ENCODE results near the gene CTXN1.
"Not testable (repeated sequence)": the region's sequence is repeated elsewhere in the genome, so short reads cannot be mapped to it uniquely, and the experiment has no call there.

CTXN1 gene

DNA sequence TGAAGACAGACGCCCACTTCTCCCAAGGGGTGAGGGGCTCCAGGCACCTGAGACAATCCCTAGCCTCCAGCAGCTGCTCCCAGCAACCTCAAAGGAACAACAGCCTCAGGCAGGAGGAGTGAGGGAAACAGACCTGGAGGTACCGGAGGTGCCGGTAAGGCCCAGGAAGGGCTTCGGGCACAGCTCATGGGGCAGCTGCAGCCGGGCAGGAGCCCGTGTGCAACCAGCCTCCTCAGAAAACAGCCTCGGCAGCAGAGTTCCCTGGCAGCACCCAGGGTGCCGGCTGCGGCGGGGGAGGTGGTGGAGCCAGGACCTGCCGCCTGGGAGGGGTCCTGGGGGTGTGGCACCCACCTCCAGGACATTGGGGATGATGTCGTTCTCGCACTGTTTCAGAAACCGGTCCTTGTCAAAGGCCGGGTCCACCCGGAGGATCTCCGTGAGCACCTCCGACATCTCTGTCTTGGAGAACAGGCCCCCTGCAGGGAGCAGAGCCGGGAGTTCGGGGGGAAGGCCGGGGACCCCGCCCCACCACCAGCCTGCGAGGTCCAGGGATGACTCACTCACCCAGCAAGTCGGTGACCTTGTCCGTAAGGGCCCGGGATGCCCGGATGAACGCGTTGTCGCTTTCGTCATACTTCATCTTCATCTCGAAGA, 6.5 kb upstream of the CTXN1 start:
- WGBS (ENCODE audit: insufficient coverage, insufficient read length): no CpG with 5 or more reads among the region's 32 CpGs
- H3K27ac ChIP-seq (ENCODE audit: low read length): no peak overlapping the region
- no peaks in the 10 kb centered on the region for H3K27me3 ChIP-seq (ENCODE audit: control insufficient read depth, insufficient read depth, low read length)
- H3K4me3 ChIP-seq (ENCODE audit: low read length): no peak overlapping the region
- peaks cover 53% of the 10 kb centered on the region for H3K36me3 ChIP-seq (ENCODE audit: control insufficient read depth, insufficient read depth, low read length)
- no peak for DNase-seq (ENCODE audit: low read depth, low spot score)
- no peaks in the 10 kb centered on the region for H3K9me3 ChIP-seq (ENCODE audit: control insufficient read depth, insufficient read depth, low read length)
- H3K4me1 ChIP-seq (ENCODE audit: control insufficient read depth, insufficient read depth, low read length): 0 out of 2 replicates have a peak, but pooled peaks cover 1% of the 10 kb centered on the region

DNA sequence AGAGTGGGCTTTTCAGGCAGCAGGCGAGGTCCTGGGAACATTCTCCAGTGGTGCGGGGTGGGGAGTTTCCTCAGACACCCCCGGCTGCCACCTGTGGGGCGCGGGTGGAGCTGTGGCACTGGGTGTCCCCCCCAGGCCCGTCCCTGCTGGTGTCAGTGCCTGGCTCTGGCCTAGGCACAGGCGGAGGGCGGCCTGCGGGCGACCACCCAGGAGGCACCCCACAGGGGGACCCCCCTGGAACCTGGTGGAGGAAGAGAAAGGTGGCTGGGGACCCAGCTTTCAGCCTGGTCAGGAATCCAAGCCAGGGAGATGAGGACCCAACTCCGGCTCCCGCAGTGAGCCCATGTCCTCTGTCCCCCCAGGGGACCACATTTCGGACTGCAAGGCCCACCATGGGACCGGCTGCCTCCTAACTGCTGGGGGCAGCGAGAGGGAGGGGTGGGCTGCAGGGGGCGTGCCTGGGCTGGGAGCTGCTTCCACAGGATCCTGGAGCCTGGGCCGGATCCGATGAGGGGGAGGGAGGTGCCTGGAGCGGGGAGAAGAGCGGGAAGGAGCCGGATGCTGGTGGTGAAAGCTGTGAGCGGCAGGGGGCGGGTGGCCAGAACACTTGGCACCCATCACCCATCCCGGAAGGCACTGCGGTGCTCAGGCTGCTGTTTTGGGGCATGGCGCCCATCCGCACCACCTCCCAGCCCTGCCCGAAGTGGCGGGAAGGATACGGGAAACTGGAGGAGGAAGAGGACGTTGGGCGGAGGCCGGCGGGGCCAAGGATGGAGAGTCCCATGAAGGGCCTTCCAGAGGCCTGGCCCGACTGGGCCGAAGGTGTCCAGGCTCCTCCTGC, 5.5 kb upstream of the CTXN1 start:
- no peak overlapping the region for H3K4me3 ChIP-seq (ENCODE audit: low read length)
- 0 out of 2 replicates have a peak, but pooled peaks cover 1% of the 10 kb centered on the region for H3K4me1 ChIP-seq (ENCODE audit: control insufficient read depth, insufficient read depth, low read length)
- no peak overlapping the region for H3K27ac ChIP-seq (ENCODE audit: low read length)
- H3K9me3 ChIP-seq (ENCODE audit: control insufficient read depth, insufficient read depth, low read length): no peaks in the 10 kb centered on the region
- H3K27me3 ChIP-seq (ENCODE audit: control insufficient read depth, insufficient read depth, low read length): no peaks in the 10 kb centered on the region
- no CpG with 5 or more reads among the region's 36 CpGs for WGBS (ENCODE audit: insufficient coverage, insufficient read length)
- H3K36me3 ChIP-seq (ENCODE audit: control insufficient read depth, insufficient read depth, low read length): peaks cover 51% of the 10 kb centered on the region
- DNase-seq (ENCODE audit: low read depth, low spot score): no peak

- H3K4me3 ChIP-seq (ENCODE audit: low read length): no peak overlapping the region
- H3K9me3 ChIP-seq (ENCODE audit: control insufficient read depth, insufficient read depth, low read length): no peaks in the 10 kb centered on the region
- H3K27ac ChIP-seq (ENCODE audit: low read length): no peak overlapping the region
- WGBS (ENCODE audit: insufficient coverage, insufficient read length): no CpG with 5 or more reads among the region's 7 CpGs
- H3K36me3 ChIP-seq (ENCODE audit: control insufficient read depth, insufficient read depth, low read length): peaks cover 49% of the 10 kb centered on the region
- DNase-seq (ENCODE audit: low read depth, low spot score): no peak
- 0 out of 2 replicates have a peak, but pooled peaks cover 3% of the 10 kb centered on the region for H3K4me1 ChIP-seq (ENCODE audit: control insufficient read depth, insufficient read depth, low read length)
- no peaks in the 10 kb centered on the region for H3K27me3 ChIP-seq (ENCODE audit: control insufficient read depth, insufficient read depth, low read length)
Observed at GRCh38 chr19:7930765-7931164, 4.8 kb upstream of the CTXN1 start.

- H3K4me3 ChIP-seq (ENCODE audit: low read length); H3K4me1 ChIP-seq (ENCODE audit: control insufficient read depth, insufficient read depth, low read length); H3K9me3 ChIP-seq (ENCODE audit: control insufficient read depth, insufficient read depth, low read length); DNase-seq (ENCODE audit: low read depth, low spot score); H3K27ac ChIP-seq (ENCODE audit: low read length); H3K27me3 ChIP-seq (ENCODE audit: control insufficient read depth, insufficient read depth, low read length): not testable (repeated sequence)
- H3K36me3 ChIP-seq (ENCODE audit: control insufficient read depth, insufficient read depth, low read length): peaks cover 43% of the 10 kb centered on the region
- WGBS (ENCODE audit: insufficient coverage, insufficient read length): no CpG with 5 or more reads among the region's 11 CpGs
Observed at GRCh38 chr19:7930030-7930429, 4.1 kb upstream of the CTXN1 start.

DNA sequence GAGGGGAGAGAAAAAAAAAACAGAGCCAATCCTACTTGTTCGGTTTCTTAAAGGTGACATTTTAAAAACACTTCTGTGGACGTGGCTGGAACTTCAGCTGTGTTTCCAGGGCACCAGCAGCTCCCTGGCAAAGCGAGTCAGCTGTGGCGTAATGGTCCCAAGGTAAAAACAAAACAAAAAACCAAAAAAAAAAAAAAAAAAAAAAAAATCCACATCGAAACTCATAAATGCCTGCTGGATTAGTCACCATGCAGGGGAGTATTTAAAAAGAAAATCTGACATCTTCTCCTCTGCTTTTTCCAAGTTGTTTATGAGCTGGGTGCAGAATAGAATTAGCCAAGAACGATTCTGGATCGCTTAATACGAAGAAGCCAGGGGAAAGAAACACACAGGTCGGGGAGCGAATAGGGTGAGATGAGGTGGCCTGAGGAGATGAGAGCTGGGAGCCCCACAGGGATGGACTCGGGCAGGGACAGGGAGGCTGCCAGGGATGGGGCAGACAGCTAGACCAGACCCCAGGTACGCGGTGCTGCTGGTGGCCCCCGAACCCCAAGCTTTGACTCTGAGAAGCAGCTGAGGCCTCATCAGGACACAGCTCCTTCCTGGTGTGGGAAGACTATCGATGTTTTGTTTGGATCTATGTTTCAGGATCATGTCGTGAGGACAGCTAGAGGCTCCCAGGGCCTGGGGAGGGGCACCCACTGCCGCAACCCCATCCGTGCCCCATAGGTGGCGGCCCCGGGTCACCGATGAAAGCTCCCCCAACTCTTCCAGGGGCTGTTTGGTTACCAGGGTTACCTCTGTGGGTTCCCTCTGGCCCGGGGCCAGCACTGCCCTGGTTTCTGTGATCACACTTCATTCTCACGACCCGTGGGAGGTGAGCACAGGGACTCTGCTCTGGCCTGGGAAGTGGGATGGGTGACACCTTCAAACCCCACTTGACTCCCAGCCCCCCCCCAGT, 3.1 kb upstream of the CTXN1 start:
- no CpG with 5 or more reads among the region's 24 CpGs for WGBS (ENCODE audit: insufficient coverage, insufficient read length)
- Histone ChIP-seq H3K4me3 (ENCODE audit: low read length) (no peak overlapping the region), H3K27me3 (ENCODE audit: control insufficient read depth, insufficient read depth, low read length) (no peaks in the 10 kb centered on the region), H3K36me3 (ENCODE audit: control insufficient read depth, insufficient read depth, low read length) (peaks cover 37% of the 10 kb centered on the region), H3K27ac (ENCODE audit: low read length) (no peak overlapping the region), H3K9me3 (ENCODE audit: control insufficient read depth, insufficient read depth, low read length) (no peaks in the 10 kb centered on the region), H3K4me1 (ENCODE audit: control insufficient read depth, insufficient read depth, low read length) (0 out of 2 replicates have a peak, but pooled peaks cover 5% of the 10 kb centered on the region)
- no peak for DNase-seq (ENCODE audit: low read depth, low spot score)

GRCh38 chr19:7928334-7928706, 2.4 kb upstream of the CTXN1 start:
- Histone ChIP-seq H3K4me1 (ENCODE audit: control insufficient read depth, insufficient read depth, low read length) (0 out of 2 replicates have a peak, but pooled peaks cover 5% of the 10 kb centered on the region), H3K4me3 (ENCODE audit: low read length) (no peak overlapping the region), H3K27me3 (ENCODE audit: control insufficient read depth, insufficient read depth, low read length) (no peaks in the 10 kb centered on the region), H3K27ac (ENCODE audit: low read length) (no peak overlapping the region), H3K9me3 (ENCODE audit: control insufficient read depth, insufficient read depth, low read length) (no peaks in the 10 kb centered on the region), H3K36me3 (ENCODE audit: control insufficient read depth, insufficient read depth, low read length) (peaks cover 30% of the 10 kb centered on the region)
- DNase-seq (ENCODE audit: low read depth, low spot score): no peak
- no CpG with 5 or more reads among the region's 9 CpGs for WGBS (ENCODE audit: insufficient coverage, insufficient read length)

DNA sequence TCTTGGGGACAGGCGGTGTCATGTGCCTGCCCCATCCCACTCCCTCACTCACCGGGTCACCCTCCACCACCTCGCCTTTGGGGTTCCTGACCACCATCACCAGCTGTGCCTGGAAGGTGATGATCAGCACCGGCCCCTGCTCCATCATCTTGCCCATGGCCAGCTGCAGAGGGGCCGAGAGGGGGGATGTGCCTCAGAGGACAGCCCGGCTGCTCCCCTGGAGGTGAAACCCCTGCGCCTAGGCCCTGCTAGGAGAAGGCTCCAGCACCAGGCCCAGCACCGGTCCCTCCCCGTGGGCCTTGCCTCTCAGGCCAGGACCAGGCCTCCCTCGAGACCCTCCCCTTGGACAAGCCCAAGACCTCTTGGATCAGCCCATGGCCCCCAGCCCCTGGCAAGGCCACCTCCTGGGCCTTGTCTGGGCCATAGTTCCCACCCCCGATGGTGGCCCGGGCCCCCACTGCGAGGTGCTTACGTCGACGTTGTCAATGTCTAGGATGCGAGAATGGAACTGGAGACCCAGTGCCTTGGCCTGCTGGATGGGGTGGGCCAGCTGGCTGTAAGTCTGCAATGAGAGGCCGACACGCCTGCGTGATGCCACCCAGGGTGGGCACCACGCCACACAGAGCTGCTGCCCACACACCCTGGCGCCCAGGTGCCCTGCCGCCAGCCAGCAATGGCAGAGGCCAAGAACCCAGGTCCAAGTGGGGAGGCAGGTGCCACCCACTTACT, 1.8 kb upstream of the CTXN1 start:
- peaks cover 24% of the 10 kb centered on the region for H3K36me3 ChIP-seq (ENCODE audit: control insufficient read depth, insufficient read depth, low read length)
- H3K27ac ChIP-seq (ENCODE audit: low read length): no peak overlapping the region
- WGBS (ENCODE audit: insufficient coverage, insufficient read length): no CpG with 5 or more reads among the region's 23 CpGs

DNA sequence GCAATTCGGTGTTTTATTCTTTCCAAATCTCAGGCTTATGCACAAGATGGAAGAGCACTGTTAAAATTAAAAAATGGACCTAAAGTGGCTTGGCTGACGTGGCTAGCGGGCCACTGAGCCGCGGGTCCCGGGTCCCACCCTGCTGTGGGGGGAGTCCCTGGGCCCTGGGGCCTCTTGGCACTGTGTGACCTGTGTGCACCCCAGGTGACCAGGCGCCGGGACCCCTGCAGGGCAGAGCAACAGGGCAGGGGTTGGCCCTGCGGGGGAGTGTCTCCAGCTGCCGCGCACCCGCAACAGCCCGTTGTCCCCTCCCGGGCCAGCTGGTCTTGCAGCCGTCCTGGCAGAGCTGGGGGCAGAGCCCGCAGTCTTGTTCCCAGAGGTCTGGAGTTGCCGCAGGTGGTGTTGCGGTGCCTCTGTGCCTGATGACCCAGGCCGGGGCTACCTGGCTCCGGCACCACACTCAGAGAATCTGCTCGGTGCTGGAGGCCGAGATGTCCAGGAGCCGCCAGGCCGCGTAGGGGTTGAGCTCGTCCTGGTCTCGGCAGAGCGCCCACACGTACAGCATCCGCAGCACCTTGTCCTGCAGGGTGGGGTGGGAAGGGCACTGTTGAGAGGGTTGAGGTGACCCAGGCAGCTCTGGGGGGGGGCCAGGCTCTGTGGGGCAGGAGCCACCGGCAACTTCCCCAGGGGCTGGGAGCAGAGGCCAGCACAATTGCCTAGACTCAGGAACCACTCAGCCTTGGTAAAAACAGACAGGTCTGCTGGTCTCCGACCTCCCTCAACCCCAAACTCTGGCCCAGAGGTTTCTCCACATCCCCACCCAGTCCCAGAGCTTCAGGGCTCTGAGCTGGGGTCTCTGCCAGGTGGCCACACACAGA, 1.0 kb upstream of the CTXN1 start:
- Histone ChIP-seq H3K27me3 (ENCODE audit: control insufficient read depth, insufficient read depth, low read length) (no peaks in the 10 kb centered on the region), H3K36me3 (ENCODE audit: control insufficient read depth, insufficient read depth, low read length) (peaks cover 19% of the 10 kb centered on the region), H3K9me3 (ENCODE audit: control insufficient read depth, insufficient read depth, low read length) (no peaks in the 10 kb centered on the region), H3K27ac (ENCODE audit: low read length) (no peak overlapping the region), H3K4me1 (ENCODE audit: control insufficient read depth, insufficient read depth, low read length) (0 out of 2 replicates have a peak, but pooled peaks cover 5% of the 10 kb centered on the region), H3K4me3 (ENCODE audit: low read length) (no peak overlapping the region)
- no CpG with 5 or more reads among the region's 32 CpGs for WGBS (ENCODE audit: insufficient coverage, insufficient read length)
- DNase-seq (ENCODE audit: low read depth, low spot score): no peak

More for the DNA sequence above, 1.8 kb upstream of the CTXN1 start:
- Histone ChIP-seq H3K4me3 (ENCODE audit: low read length) (no peak overlapping the region), H3K4me1 (ENCODE audit: control insufficient read depth, insufficient read depth, low read length) (0 out of 2 replicates have a peak, but pooled peaks cover 5% of the 10 kb centered on the region), H3K9me3 (ENCODE audit: control insufficient read depth, insufficient read depth, low read length) (no peaks in the 10 kb centered on the region), H3K27me3 (ENCODE audit: control insufficient read depth, insufficient read depth, low read length) (no peaks in the 10 kb centered on the region)
- no peak for DNase-seq (ENCODE audit: low read depth, low spot score)

GRCh38 chr19:7925171-7925851, 624 bp downstream of the CTXN1 start:
- no CpG with 5 or more reads among the region's 98 CpGs for WGBS (ENCODE audit: insufficient coverage, insufficient read length)
- H3K9me3 ChIP-seq (ENCODE audit: control insufficient read depth, insufficient read depth, low read length): no peaks in the 10 kb centered on the region
- H3K36me3 ChIP-seq (ENCODE audit: control insufficient read depth, insufficient read depth, low read length): peaks cover 6% of the 10 kb centered on the region; the same call in 1 of the 2 replicates
- H3K27me3 ChIP-seq (ENCODE audit: control insufficient read depth, insufficient read depth, low read length): no peaks in the 10 kb centered on the region
- H3K27ac ChIP-seq (ENCODE audit: low read length): no peak overlapping the region
- DNase-seq (ENCODE audit: low read depth, low spot score): no peak
- H3K4me1 ChIP-seq (ENCODE audit: control insufficient read depth, insufficient read depth, low read length): 0 out of 2 replicates have a peak, but pooled peaks cover 5% of the 10 kb centered on the region
- H3K4me3 ChIP-seq (ENCODE audit: low read length): peak overlapping the region; percentile 50

Measured in iPS DF 6.9 (cell line).